ENCODE measurements around the gene CALHM3. TPM values are rescaled to one million over a fixed set of nuclear protein-coding genes. Genes with fewer than 3 reads are reported as not detected.

The CALHM3 gene
- total and polyA plus RNA-seq, 2 experiments from 2014 or later, result 0.14 to 0.19 TPM

- peaks cover 2% of the 10 kb centered on the region for H3K27me3 Mint-ChIP-seq (ENCODE audit: insufficient read depth, low read depth, poor library complexity)
- no peaks in the 10 kb centered on the region for H3K27me3 ChIP-seq (ENCODE audit: insufficient read depth)
These were observed 27.0 kb upstream of the CALHM3 start for GRCh38 chr10:103506061-103506460.

More at GRCh38 chr10:103506061-103506460, 27.0 kb upstream of the CALHM3 start:
- Histone ChIP-seq H3K36me3 (ENCODE audit: insufficient read depth) (no peaks in the 10 kb centered on the region), H3K79me2 (replicated peaks; ENCODE audit: insufficient read depth) (no peaks in the 10 kb centered on the region), H3K4me1 (ENCODE audit: insufficient read depth) (no peaks in the 10 kb centered on the region), H2AFZ (no peak overlapping the region), H4K20me1 (replicated peaks; ENCODE audit: insufficient read depth) (no peaks in the 10 kb centered on the region), H3K27ac (ENCODE audit: low read depth) (no peak overlapping the region), H3K9me2 (ENCODE audit: insufficient read depth) (no peaks in the 10 kb centered on the region), H3F3A (replicated peaks; ENCODE audit: low read depth) (no peaks in the 10 kb centered on the region), H3K4me2 (no peak overlapping the region), H3K4me3 (no peak overlapping the region)
- H3K27ac Mint-ChIP-seq, result no peak overlapping the region
- ATAC-seq, result no peak
- no peak for DNase-seq (ENCODE audit: low spot score)
- no peak overlapping the region for H3K4me3 Mint-ChIP-seq
- TF ChIP-seq POLR2AphosphoS5 (IDR thresholded peaks at IDR 0.05; ENCODE audit: low read depth), result no peak
- no peak for TF ChIP-seq REST (IDR thresholded peaks at IDR 0.05; ENCODE audit: unreplicated experiment)
- TF ChIP-seq NANOG (IDR thresholded peaks at IDR 0.05; ENCODE audit: borderline replicate concordance), result no peak
- TF ChIP-seq, protein P1, sequence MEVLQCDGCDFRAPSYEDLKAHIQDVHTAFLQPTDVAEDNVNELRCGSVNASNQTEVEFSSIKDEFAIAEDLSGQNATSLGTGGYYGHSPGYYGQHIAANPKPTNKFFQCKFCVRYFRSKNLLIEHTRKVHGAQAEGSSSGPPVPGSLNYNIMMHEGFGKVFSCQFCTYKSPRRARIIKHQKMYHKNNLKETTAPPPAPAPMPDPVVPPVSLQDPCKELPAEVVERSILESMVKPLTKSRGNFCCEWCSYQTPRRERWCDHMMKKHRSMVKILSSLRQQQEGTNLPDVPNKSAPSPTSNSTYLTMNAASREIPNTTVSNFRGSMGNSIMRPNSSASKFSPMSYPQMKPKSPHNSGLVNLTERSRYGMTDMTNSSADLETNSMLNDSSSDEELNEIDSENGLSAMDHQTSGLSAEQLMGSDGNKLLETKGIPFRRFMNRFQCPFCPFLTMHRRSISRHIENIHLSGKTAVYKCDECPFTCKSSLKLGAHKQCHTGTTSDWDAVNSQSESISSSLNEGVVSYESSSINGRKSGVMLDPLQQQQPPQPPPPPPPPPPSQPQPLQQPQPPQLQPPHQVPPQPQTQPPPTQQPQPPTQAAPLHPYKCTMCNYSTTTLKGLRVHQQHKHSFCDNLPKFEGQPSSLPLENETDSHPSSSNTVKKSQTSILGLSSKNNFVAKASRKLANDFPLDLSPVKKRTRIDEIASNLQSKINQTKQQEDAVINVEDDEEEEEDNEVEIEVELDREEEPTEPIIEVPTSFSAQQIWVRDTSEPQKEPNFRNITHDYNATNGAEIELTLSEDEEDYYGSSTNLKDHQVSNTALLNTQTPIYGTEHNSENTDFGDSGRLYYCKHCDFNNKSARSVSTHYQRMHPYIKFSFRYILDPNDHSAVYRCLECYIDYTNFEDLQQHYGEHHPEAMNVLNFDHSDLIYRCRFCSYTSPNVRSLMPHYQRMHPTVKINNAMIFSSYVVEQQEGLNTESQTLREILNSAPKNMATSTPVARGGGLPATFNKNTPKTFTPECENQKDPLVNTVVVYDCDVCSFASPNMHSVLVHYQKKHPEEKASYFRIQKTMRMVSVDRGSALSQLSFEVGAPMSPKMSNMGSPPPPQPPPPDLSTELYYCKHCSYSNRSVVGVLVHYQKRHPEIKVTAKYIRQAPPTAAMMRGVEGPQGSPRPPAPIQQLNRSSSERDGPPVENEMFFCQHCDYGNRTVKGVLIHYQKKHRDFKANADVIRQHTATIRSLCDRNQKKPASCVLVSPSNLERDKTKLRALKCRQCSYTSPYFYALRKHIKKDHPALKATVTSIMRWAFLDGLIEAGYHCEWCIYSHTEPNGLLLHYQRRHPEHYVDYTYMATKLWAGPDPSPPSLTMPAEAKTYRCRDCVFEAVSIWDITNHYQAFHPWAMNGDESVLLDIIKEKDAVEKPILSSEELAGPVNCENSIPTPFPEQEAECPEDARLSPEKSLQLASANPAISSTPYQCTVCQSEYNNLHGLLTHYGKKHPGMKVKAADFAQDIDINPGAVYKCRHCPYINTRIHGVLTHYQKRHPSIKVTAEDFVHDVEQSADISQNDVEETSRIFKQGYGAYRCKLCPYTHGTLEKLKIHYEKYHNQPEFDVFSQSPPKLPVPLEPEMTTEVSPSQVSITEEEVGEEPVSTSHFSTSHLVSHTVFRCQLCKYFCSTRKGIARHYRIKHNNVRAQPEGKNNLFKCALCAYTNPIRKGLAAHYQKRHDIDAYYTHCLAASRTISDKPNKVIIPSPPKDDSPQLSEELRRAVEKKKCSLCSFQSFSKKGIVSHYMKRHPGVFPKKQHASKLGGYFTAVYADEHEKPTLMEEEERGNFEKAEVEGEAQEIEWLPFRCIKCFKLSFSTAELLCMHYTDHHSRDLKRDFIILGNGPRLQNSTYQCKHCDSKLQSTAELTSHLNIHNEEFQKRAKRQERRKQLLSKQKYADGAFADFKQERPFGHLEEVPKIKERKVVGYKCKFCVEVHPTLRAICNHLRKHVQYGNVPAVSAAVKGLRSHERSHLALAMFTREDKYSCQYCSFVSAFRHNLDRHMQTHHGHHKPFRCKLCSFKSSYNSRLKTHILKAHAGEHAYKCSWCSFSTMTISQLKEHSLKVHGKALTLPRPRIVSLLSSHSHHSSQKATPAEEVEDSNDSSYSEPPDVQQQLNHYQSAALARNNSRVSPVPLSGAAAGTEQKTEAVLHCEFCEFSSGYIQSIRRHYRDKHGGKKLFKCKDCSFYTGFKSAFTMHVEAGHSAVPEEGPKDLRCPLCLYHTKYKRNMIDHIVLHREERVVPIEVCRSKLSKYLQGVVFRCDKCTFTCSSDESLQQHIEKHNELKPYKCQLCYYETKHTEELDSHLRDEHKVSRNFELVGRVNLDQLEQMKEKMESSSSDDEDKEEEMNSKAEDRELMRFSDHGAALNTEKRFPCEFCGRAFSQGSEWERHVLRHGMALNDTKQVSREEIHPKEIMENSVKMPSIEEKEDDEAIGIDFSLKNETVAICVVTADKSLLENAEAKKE (CRISPR knock-in tag; IDR thresholded peaks at IDR 0.05), result no peak
- TF ChIP-seq EZH2phosphoT487 (IDR thresholded peaks at IDR 0.05; ENCODE audit: unreplicated experiment), result no peak
- no peak for TF ChIP-seq STAT1 (IDR thresholded peaks at IDR 0.05; ENCODE audit: unreplicated experiment)
- no peak for TF ChIP-seq CREB1 (CRISPR knock-in tag; IDR thresholded peaks at IDR 0.05; ENCODE audit: low read depth)
- peaks cover 8% of the 10 kb centered on the region; the same call in 1 of the 3 replicates for H3K4me1 Mint-ChIP-seq
- no peaks in the 10 kb centered on the region for H3K9me3 Mint-ChIP-seq
- no peaks in the 10 kb centered on the region for H3K36me3 Mint-ChIP-seq (ENCODE audit: low read depth)

All from GM23338 (cell line).